SK-N-SH (cell line): ENCODE results near the gene RPL10. TPM values are rescaled to one million over a fixed set of nuclear protein-coding genes. Genes with fewer than 3 reads are reported as not detected.

Source experiments
- CTCF ChIA-PET: fragments of 300-600, 350-600 bp; formaldehyde crosslinking; extraction: SDS; loops from one replicate; lab custom pipeline; 2021; lab: Yijun Ruan, JAX
- POLR2A ChIA-PET: fragments of 350-600 bp; sonication (Branson Sonifier 250); formaldehyde crosslinking; extraction: SDS; loops from one replicate; lab custom pipeline; 2020; ENCODE audit warnings: antibody characterized with exemption, inconsistent platforms; lab: Yijun Ruan, JAX
- DNase-seq: peaks from one replicate; pipeline ENCODE4 v3.0.0; 2012
- H2AFZ ChIP-seq: fragments of 200-600 bp; sonication (generic); 2 replicates; pipeline ENCODE4 v1.8.1; 2016; ENCODE audit warnings: antibody characterized with exemption, mild to moderate bottlenecking, low read depth
- H3F3A ChIP-seq: fragments of 200-600 bp; sonication (generic); replicated peaks from 2 replicates; pipeline ENCODE3; 2016; ENCODE audit warnings: antibody characterized with exemption, mild to moderate bottlenecking; ENCODE audit not compliant: insufficient read depth
- H3K27ac ChIP-seq, 2 experiments: fragments of 200-500 bp in 1 of 2; fragments of 200-600 bp in 1 of 2; sonication (Bioruptor generic) in 1 of 2; sonication (generic), shearing (Covaris generic) in 1 of 2; 2 replicates each; pipeline versions ENCODE4 v1.5.1 to v1.6.1; 2014 to 2016; ENCODE audit warnings: low read depth in 2 of 2, inconsistent platforms in 1 of 2, low read length in 1 of 2, mild to moderate bottlenecking in 1 of 2, mixed read lengths in 1 of 2
- H3K27me3 ChIP-seq: fragments of 200-600 bp; sonication (generic), shearing (Covaris generic); 2 replicates; pipeline ENCODE4 v1.6.1; 2016; ENCODE audit warnings: mixed run types; ENCODE audit not compliant: insufficient read depth
- H3K36me3 ChIP-seq, 2 experiments: fragments of 200-500 bp in 1 of 2; fragments of 200-600 bp in 1 of 2; sonication (Bioruptor generic) in 1 of 2; sonication (generic) in 1 of 2; replicated peaks in 1 of 2; 2 replicates each; pipeline versions ENCODE3 to v1.5.1; 2014 to 2016; ENCODE audit warnings: low read length in 1 of 2, mild to moderate bottlenecking in 1 of 2; ENCODE audit not compliant: insufficient read depth in 2 of 2, control insufficient read depth in 1 of 2
- H3K4me1 ChIP-seq, 2 experiments: fragments of 200-500 bp in 1 of 2; fragments of 200-600 bp in 1 of 2; sonication (Bioruptor generic) in 1 of 2; sonication (generic), shearing (Covaris generic) in 1 of 2; 2 replicates each; pipeline versions ENCODE4 v1.5.1 to v1.6.1; 2014 to 2016; ENCODE audit warnings: low read depth in 1 of 2, low read length in 1 of 2, mixed run types in 1 of 2; ENCODE audit not compliant: insufficient read depth in 2 of 2, control insufficient read depth in 1 of 2
- H3K4me2 ChIP-seq: fragments of 200-600 bp; sonication (generic), shearing (Covaris generic); 2 replicates; pipeline ENCODE4 v1.6.1; 2017; ENCODE audit warnings: mixed run types
- H3K4me3 ChIP-seq, 2 experiments: fragments of 200-500 bp in 1 of 2; fragments of 200-600 bp in 1 of 2; sonication (Bioruptor generic) in 1 of 2; sonication (generic), shearing (Covaris generic) in 1 of 2; 2 replicates each; pipeline versions ENCODE4 v1.5.1 to v1.8.1; 2014 to 2016; ENCODE audit warnings: low read depth in 2 of 2, inconsistent platforms in 1 of 2, low read length in 1 of 2, mild to moderate bottlenecking in 1 of 2, mixed read lengths in 1 of 2, moderate library complexity in 1 of 2
- H3K79me2 ChIP-seq: fragments of 200-600 bp; sonication (generic); 2 replicates; pipeline ENCODE4 v1.8.1; 2017; ENCODE audit warnings: mild to moderate bottlenecking; ENCODE audit not compliant: insufficient read depth
- H3K9ac ChIP-seq: fragments of 200-600 bp; sonication (generic); 2 replicates; pipeline ENCODE4 v1.6.1; 2017; ENCODE audit warnings: mixed run types
- H3K9me2 ChIP-seq: fragments of 200-600 bp; sonication (generic); 2 replicates; pipeline ENCODE4 v1.6.1; 2017; ENCODE audit warnings: mixed run types
- H3K9me3 ChIP-seq: fragments of 200-600 bp; sonication (generic); 2 replicates; pipeline ENCODE4 v1.6.1; 2017; ENCODE audit warnings: mixed run types, mild to moderate bottlenecking, moderate library complexity
- H4K20me1 ChIP-seq: fragments of 200-600 bp; sonication (generic); 2 replicates; pipeline ENCODE4 v1.6.1; 2017; ENCODE audit warnings: mild to moderate bottlenecking, mixed run types; ENCODE audit not compliant: insufficient read depth
- ELF1 ChIP-seq: IDR thresholded peaks from 2 replicates; pipeline ENCODE4 v1.4.0; 2012
- GABPA ChIP-seq: IDR thresholded peaks from 2 replicates; pipeline ENCODE4 v1.4.0; 2012; ENCODE audit warnings: low read depth, mild to moderate bottlenecking
- MXI1 ChIP-seq: IDR thresholded peaks from 2 replicates; pipeline ENCODE4 v1.6.1; 2012; ENCODE audit warnings: mild to moderate bottlenecking, low read depth, low read length, improper control_type of control experiment
- NRF1 ChIP-seq: IDR thresholded peaks from 2 replicates; pipeline ENCODE4 v1.6.1; 2012; ENCODE audit warnings: low read depth, mild to moderate bottlenecking, low read length
- PBX3 ChIP-seq: IDR thresholded peaks from 2 replicates; pipeline ENCODE4; 2012
- RCOR1 ChIP-seq: fragments of 150-350 bp; IDR thresholded peaks from 2 replicates; pipeline ENCODE4 v1.6.1; 2017; ENCODE audit warnings: antibody characterized with exemption, low read length
- USF1 ChIP-seq: IDR thresholded peaks from 2 replicates; pipeline ENCODE4 v1.4.0; 2012; ENCODE audit warnings: low read depth, borderline replicate concordance
- ZBTB33 ChIP-seq: IDR thresholded peaks from 2 replicates; pipeline ENCODE4 v1.4.0; 2012; ENCODE audit warnings: low read depth, borderline replicate concordance
- WGBS: methylation state at CpG from one replicate; pipeline ENCODE4 v1.1.6; 2017; ENCODE audit warnings: low lambda C conversion rate; 5-methylcytosine and 5-hydroxymethylcytosine counted together
- polyA plus RNA-seq, 3 experiments: library from polyadenylated mRNA; depleted of rRNA; stranded (reverse); fragments of >200 nt; gene quantifications; 2 replicates each; pipeline ENCODE4 v1.2.3, GENCODE V29; 2012

RPL10 gene
- polyA plus RNA-seq, 1 of the 3 experiments (the other 2 are of a cell fraction), result 4,562 TPM

GRCh38 chrX:154443992-154444754 is 46.0 kb downstream of the RPL10 start, which contains the start of gene FAM50A:
FAM50A (plus strand) TSS chrX:154444141; CDS start chrX:154444236, 95 bp downstream.
- CTCF ChIA-PET, result no interaction called here

More at GRCh38 chrX:154443992-154444754, 46.0 kb downstream of the RPL10 start, which contains the start of gene FAM50A:
- H3K4me3 ChIP-seq, result peak within 1 kb of the TSS; percentile 59 to 66
- H3K27ac ChIP-seq, result peak within 1 kb of the TSS; percentile 60
- H3K4me1 ChIP-seq, result peaks cover 0 to 14% of the 10 kb centered on the region in 2 experiments; a peak in 1 of 4 replicates
- POLR2A ChIA-PET, result interaction anchor here (0.9 to 1.5 kb wide), 6 partner anchors 13 to 83 kb away, joined by 3 to 6 read pairs (median 4); partner anchors contain the start of genes ATP6AP1 and RPL10
- no peaks in the 10 kb centered on the region for H3K9me2 ChIP-seq
- H3K79me2 ChIP-seq, result peaks cover 38% of the 10 kb centered on the region
- H3K9ac ChIP-seq, result peak within 1 kb of the TSS; percentile 63
- TF ChIP-seq PBX3, result peak; percentile 15; the same call in 1 of the 2 replicates
- TF ChIP-seq ZBTB33, result no peak
- no peak for TF ChIP-seq RCOR1
- 0 out of 2 replicates have a peak, but pooled peaks have one; percentile 16 for TF ChIP-seq MXI1
- peak; percentile 71; the same call in 1 of the 2 replicates for TF ChIP-seq USF1
- no peak for TF ChIP-seq GABPA
- peak; percentile 41; the same call in 1 of the 2 replicates for TF ChIP-seq NRF1
- TF ChIP-seq ELF1, result no peak
- peak; percentile 92 for DNase-seq
- H3K27me3 ChIP-seq, result peaks cover 16% of the 10 kb centered on the region
- H2AFZ ChIP-seq, result no peak within 1 kb of the TSS
- peak within 1 kb of the TSS; percentile 84 for H3K4me2 ChIP-seq
- WGBS, result no CpG with 5 or more reads among the region's 94 CpGs
- peaks cover 0 to 17% of the 10 kb centered on the region in 2 experiments for H3K36me3 ChIP-seq
- peaks cover 21% of the 10 kb centered on the region; the same call in 1 of the 2 replicates for H4K20me1 ChIP-seq
- H3K9me3 ChIP-seq, result no peaks in the 10 kb centered on the region
- peaks cover 4% of the 10 kb centered on the region for H3F3A ChIP-seq
